ENCODE data around the gene B4GALT6.

B4GALT6 gene

DNA sequence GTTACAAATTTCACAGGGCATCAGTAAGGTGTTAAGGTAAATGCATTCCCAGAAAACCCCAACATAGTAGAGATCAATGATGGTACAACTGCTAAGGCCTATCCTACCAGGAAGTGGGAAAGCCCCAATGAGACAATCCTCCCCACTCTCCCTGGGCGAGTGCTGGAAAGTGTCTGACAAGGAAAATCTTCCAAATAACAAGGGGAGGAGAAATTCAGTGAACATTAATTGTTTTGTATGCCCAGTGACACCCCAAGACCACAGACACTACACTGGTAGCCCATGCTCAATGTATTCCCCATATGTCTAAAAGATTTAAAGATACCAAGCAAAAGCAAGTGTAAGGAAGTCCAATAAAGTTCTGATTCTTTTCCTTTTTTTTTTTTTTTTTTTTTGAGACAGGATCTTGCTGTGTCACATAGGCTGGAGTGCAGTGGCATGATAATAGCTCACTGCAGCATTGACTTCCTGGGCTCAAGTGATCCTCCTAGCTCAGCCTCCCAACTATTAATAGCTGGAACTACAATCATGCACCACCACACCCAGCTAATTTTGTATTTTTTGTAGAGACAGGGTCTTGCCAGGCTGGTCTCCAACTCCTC lies 24.7 kb downstream of the B4GALT6 start:
- DNase-seq (ENCODE audit: low read depth) = no peak

DNA sequence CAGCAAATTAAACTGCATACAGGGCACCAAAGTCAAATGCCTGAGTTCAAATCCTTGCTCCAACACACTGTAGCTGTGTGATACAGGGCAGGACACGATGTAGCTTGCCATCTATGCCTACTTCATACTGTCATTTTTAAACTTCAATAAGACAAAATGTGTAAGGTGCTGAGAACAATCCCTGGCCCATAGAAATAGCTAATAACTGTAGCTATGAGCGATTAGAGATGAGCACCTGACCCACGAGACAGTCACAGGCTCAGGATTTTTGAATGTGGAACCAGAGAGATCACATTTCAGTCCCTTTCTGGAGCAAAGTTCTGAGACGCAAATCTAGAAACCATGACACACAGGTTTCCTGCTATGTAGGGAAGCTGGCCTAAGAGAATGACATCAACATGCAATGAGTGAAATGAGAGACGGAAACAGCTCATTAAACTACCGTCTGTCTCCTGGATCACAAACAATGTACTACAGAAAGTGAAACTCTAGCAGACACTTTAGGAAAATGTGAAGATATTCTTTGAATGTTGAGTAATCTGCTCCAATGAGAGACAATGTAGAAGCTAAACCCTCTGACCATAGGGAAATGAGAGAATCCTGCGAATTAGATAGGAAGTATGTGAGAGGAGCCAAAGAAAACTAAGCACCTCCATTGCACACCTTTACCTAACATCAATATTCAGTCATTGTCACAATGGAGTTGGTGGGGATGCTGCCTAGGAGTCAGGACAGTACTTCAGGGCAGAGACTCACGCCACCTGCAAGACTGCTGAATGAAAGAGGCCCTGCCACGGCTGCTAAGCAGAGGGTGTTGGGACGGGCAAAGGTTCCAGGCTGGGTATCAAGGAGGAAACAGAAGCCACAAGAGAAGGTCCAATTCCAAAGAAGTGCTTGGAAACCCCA lies 25.5 kb downstream of the B4GALT6 start:
- DNase-seq (ENCODE audit: low read depth) = no peak

DNA sequence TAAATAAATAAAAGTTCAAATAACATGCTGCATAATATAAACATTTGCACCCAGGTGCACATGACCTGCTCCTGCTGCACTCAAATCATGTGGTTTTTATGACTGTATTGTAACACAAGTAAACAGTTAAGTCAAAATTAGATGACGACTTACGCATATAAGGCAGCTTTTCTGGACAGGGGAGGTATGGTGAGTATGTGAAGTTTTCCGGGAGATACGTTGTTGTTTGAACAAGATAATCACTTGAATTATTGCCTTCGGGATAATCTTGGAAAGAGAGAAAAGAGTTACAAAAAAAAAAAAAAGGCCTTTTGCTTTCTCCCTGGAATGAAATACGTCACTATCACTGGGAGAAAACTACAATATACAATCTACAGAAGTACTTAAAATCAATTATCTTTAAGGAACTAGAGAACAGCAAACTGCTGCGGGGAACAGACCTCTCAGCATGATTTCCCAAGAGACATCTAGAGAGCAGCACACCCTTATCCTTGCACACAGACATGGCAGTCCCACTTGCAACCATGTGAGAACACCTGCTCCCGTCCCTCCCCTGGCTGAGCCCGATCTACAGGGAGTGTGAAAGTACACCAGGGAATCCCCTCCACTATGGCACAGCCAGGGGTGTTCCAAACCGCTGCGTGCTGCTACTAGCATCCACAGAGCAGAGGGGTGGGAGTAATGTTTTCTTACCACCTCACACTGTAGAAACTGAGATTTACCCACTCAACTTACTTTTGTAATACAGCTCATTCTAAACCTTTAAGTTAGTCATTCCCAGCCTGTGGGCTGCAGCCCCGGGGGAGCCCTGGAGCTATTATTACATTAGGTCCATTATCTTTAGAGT lies 26.3 kb downstream of the B4GALT6 start:
- no peak for DNase-seq (ENCODE audit: low read depth)

- DNase-seq (ENCODE audit: low read depth) = no peak
These were observed 27.6 kb downstream of the B4GALT6 start for GRCh38 chr18:31656754-31657153.

DNA sequence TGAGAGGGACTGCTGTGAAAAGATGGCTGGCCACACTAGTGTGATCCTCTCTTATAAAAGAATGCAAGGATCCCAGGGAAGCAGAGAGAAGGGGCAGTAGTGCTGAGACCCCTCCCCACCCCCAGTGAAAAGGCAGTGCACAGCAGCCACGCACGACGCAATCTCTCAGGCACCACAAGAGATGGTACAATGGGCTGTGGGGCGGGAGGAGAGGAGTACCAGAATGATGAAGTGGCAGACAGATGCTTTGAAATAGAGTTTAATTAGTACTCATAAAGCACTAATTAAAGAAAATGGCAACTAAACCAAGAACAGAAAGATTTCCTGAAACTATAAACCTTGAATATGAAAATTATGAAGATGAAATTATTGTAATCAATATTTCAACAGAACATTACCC lies 29.0 kb downstream of the B4GALT6 start:
- no peak for DNase-seq (ENCODE audit: low read depth)

- no peak for DNase-seq (ENCODE audit: low read depth)
These were observed 31.5 kb downstream of the B4GALT6 start for GRCh38 chr18:31652877-31653276.

GRCh38 chr18:31652357-31652756 lies 32.0 kb downstream of the B4GALT6 start:
- DNase-seq (ENCODE audit: low read depth) = no peak

DNA sequence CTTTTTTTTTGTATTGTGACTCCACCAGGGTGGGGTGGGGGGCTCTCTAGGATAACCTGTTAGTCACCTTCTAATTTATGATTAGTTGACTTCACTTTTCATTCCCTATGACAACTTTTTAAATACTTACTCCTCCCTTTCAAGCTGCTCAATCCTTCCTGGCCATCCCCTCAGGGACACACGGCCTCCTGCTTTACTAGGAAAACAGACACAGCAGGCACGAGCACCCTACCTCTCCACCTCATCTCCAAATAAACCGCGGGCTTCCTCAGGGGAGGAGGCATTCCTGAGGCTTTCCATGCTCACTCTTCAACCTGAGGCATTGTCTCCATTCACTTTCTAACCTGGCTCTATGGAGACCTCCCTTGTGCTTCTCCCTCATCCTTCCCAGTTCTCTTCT lies 33.0 kb downstream of the B4GALT6 start:
- DNase-seq (ENCODE audit: low read depth) = no peak

- DNase-seq (ENCODE audit: low read depth) = no peak
These were observed 34.2 kb downstream of the B4GALT6 start for GRCh38 chr18:31649978-31650719.

DNA sequence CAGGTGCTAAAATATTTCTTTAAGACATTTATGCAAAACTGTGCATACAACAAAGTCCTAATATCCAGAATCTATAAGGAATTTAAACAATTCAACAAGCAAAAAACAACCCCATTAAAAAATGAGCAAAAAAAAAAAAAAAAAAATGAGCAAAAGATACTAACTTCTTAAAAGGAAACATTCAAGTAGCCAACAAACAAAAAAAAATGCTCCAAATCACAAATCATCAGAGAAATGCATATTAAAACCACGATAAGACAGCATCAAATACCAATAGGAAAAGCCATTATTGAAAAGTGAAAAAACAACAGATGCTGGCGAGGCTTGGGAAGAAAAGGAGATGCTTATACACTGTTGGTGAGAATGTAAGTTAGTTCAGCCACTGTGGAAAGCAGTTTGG lies 34.9 kb downstream of the B4GALT6 start:
- no peak for DNase-seq (ENCODE audit: low read depth)

DNA sequence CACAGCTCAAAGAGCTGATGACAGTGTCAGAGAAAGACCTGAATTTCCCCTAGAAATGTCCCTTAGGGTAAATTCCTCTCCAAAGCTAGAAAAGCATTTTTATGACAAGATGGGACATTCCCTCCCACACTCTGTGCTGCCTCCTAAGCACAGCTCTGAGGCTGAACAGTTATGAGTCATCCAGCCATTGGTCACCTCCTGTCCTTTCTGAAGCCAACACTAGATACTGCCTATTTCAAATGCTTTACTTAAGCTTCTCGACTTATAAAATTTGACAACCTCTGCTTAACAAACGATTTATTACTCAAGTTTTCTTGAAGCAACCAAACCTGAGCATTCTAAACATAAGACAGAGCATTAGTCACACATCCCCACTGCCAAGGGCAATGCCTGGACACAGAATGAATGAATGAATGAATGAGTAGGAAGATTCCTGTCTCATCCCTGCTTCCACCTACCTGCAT lies 35.4 kb downstream of the B4GALT6 start:
- no peak for DNase-seq (ENCODE audit: low read depth)

DNA sequence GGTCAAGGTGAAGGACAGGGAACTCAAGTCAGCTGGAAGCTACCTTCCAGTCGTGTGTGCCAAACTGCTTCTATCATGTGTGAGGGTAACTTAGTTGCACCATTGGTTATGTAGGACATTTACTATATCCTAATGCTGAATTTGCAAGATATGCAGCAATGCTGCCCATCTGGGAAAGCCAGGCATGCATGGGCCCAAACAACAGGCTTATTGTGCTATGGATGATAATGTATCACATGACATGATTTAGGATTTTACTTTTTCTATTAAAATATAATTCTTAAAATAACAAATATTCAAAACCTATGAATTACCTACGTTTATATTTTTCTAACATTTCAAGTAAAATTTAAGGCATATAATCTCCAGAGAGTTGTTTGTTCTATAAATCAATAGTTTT lies 35.9 kb downstream of the B4GALT6 start:
- DNase-seq (ENCODE audit: low read depth) = no peak

DNA sequence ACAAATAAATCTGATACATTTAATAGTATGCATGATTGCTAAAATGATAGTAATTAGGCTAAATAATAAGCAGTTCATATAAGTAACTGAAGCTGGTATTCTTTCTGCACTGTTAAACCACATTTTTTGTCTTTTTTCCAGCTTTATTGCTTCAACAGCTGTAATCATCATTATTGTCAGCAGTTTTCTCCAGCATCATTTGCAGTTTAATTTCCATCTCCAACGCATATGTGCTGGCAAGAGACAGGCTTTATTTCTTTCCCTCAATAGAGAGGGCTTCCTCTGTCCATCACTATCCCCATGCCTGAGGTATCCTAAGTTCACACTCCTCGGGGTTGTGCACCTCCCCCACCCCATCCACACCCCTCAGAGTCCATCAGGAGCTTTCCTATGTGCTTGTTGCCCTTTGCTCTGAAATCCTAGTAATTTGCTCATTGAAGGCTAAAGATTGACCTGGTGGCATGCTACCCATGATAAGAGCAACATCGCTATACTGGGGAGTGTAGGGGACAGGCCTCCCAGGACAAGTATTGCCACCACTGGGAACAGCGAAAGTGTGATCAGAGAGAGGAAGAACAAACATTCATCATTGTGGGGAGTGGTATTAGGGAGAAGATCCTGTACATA lies 37.1 kb downstream of the B4GALT6 start:
- no peak for DNase-seq (ENCODE audit: low read depth)

DNA sequence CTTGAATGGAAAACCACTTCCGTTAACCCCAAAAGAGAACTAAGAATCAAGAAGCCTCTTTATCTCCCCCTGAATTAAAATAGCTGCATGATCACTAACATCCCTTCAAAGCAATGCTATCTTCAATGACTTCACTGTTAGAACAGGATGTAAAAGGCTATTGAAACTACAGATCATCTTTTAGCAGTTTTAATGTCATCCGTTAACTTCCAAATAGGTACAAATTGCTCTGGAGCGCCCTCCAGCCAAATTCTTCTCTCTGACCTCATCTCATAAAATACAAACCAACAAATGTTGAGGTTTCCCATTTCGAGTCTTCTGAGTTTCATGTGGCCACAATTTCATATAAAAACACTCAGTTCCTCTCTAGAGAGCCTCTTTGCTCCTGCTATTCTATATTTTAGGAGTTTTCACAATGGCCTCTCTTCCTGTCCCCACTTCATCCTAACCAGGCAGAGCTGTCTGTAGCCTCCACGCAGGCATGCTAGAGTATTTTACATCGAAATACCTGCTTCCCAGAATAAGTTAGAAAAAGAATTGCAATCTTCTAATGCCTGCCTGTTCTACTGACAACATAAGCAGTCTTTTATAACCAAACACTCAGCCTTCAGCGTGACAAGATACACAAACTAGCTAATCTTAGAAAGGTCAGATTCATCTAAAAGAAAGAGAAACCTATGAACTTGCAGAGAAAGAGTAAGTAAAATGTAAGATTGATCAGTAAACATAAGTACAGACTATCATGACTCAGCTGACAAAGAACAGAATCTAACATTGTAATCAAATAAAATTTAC lies 37.9 kb downstream of the B4GALT6 start:
- DNase-seq (ENCODE audit: low read depth) = no peak

- DNase-seq (ENCODE audit: low read depth) = no peak
These were observed 39.0 kb downstream of the B4GALT6 start for GRCh38 chr18:31645411-31645810.

DNA sequence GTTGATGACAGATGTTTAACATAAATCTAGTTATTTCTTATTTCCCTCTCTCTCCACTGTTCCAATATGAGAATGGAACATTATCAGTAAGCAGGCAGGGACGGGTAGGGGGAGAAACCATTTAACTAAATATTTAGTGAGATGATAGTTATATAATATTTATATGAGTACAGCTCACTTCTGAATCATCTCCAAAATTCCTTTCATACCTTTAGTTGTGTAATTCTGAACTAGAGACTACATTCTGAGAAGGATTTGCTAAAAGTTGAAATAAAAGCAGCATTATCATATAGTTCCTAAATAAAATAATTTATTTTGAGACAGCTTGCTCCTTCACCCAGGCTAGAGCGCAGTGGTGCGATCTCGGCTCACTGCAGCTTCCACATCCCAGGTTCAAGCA lies 41.4 kb downstream of the B4GALT6 start:
- no peak for DNase-seq (ENCODE audit: low read depth)

DNA sequence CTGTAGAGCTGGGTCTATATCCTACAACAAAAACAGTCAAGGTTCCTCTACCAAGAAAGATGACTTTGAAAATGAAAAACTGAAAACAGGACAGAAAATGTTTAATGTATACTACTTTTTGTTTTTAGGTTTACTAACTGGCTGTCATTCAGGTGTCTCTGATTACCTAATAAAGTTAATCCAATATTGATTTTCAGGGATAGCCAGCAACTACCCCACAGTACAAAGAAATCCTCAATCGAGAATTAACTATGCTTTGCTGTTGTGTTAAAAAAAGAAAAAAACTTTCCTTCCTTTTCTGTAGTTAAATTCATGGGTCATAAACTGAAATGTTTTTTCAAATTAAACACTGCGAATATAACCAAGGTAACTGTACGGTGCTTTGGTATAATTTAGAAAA lies 46.9 kb downstream of the B4GALT6 start:
- no peak for DNase-seq (ENCODE audit: low read depth)

GRCh38 chr18:31636387-31636786 lies 48.0 kb downstream of the B4GALT6 start:
- no peak for DNase-seq (ENCODE audit: low read depth)

DNA sequence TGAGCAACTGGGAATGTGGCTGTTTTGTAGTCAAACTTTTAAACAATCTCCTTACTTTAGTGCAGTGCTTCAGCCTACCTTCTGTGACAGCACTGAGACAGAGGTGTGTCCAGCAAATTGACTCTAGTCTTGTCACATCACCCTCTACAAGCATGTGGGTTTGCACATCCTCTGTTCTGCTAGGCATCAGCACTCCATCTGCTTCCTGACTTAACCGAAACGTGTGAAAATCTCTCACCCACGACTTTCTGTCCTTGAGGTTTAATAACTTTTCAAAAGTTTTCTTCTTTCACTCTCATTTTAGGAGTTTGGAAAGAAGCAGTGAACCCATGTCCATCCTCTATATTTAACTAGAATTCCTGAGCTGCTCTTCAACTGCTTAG lies 50.1 kb downstream of the B4GALT6 start:
- DNase-seq (ENCODE audit: low read depth) = no peak
